ENCODE measurements around the gene RBCK1. TPM values are rescaled to one million over a fixed set of nuclear protein-coding genes. Genes with fewer than 3 reads are reported as not detected.

The RBCK1 gene
- total RNA-seq, 1 donor from 2014 or later, result 119 TPM

GRCh38 chr20:427849-428657 is 20.0 kb downstream of the RBCK1 start:
- no peak for DNase-seq (ENCODE audit: extremely low spot score, unreplicated experiment)
- no peak for TF ChIP-seq CTCF (IDR thresholded peaks at IDR 0.05)
- peak overlapping the region; percentile 18 for H3K27ac Mint-ChIP-seq (ENCODE audit: unreplicated experiment)
- no peak overlapping the region for H3K4me3 Mint-ChIP-seq (ENCODE audit: unreplicated experiment)
- no peaks in the 10 kb centered on the region for H3K4me1 Mint-ChIP-seq (ENCODE audit: unreplicated experiment)
- H3K27me3 Mint-ChIP-seq (ENCODE audit: unreplicated experiment), result no peaks in the 10 kb centered on the region
- H3K36me3 Mint-ChIP-seq (ENCODE audit: unreplicated experiment), result peaks cover 19% of the 10 kb centered on the region
- no peaks in the 10 kb centered on the region for H3K9me3 Mint-ChIP-seq (ENCODE audit: unreplicated experiment)

GRCh38 chr20:428658-429200 is 20.6 kb downstream of the RBCK1 start:
- Mint-ChIP-seq H3K9me3 (ENCODE audit: unreplicated experiment) (no peaks in the 10 kb centered on the region), H3K27ac (ENCODE audit: unreplicated experiment) (peak overlapping the region; percentile 18), H3K4me1 (ENCODE audit: unreplicated experiment) (no peaks in the 10 kb centered on the region), H3K4me3 (ENCODE audit: unreplicated experiment) (no peak overlapping the region), H3K36me3 (ENCODE audit: unreplicated experiment) (peaks cover 17% of the 10 kb centered on the region), H3K27me3 (ENCODE audit: unreplicated experiment) (no peaks in the 10 kb centered on the region)
- no peak for TF ChIP-seq CTCF (IDR thresholded peaks at IDR 0.05)
- no peak for DNase-seq (ENCODE audit: extremely low spot score, unreplicated experiment)

GRCh38 chr20:430091-430999 is 22.2 kb downstream of the RBCK1 start:
- no peak for DNase-seq (ENCODE audit: extremely low spot score, unreplicated experiment)
- Mint-ChIP-seq H3K27me3 (ENCODE audit: unreplicated experiment) (no peaks in the 10 kb centered on the region), H3K27ac (ENCODE audit: unreplicated experiment) (no peak overlapping the region), H3K4me1 (ENCODE audit: unreplicated experiment) (no peaks in the 10 kb centered on the region), H3K36me3 (ENCODE audit: unreplicated experiment) (peaks cover 12% of the 10 kb centered on the region), H3K4me3 (ENCODE audit: unreplicated experiment) (no peak overlapping the region), H3K9me3 (ENCODE audit: unreplicated experiment) (no peaks in the 10 kb centered on the region)
- no peak for TF ChIP-seq CTCF (IDR thresholded peaks at IDR 0.05)

- Mint-ChIP-seq H3K4me1 (ENCODE audit: unreplicated experiment) (no peaks in the 10 kb centered on the region), H3K4me3 (ENCODE audit: unreplicated experiment) (no peak overlapping the region), H3K27ac (ENCODE audit: unreplicated experiment) (peak overlapping the region; percentile 71), H3K36me3 (ENCODE audit: unreplicated experiment) (peaks cover 18% of the 10 kb centered on the region), H3K9me3 (ENCODE audit: unreplicated experiment) (no peaks in the 10 kb centered on the region), H3K27me3 (ENCODE audit: unreplicated experiment) (no peaks in the 10 kb centered on the region)
- DNase-seq (ENCODE audit: extremely low spot score, unreplicated experiment), result no peak
- TF ChIP-seq CTCF (IDR thresholded peaks at IDR 0.05), result peak; percentile 74
Measured at GRCh38 chr20:431012-431904, 23.2 kb downstream of the RBCK1 start.

All from osteocyte (in vitro differentiated cells).